Thoracic aorta (tissue), 2 donors: ENCODE results near the gene NFIX. TPM values are rescaled to one million over a fixed set of nuclear protein-coding genes. Genes with fewer than 3 reads are reported as not detected.
A peak's percentile ranks its signal among the peaks of the same experiment; 100 is the strongest.

Experiments
- ATAC-seq: fragments of 150-250 bp; one replicate; pipeline ENCODE4 v1.8.0; 2017; ENCODE audit warnings: low read depth; ENCODE audit not compliant: insufficient number of reproducible peaks, low FRiP score
- DNase-seq: peaks from one replicate; pipeline ENCODE4 v3.0.0-alpha.2; 2020; ENCODE audit warnings: low spot score
- H3K27ac ChIP-seq, 2 donors: fragments of 200-600 bp; sonication (generic); 1 replicate in 1 of 2; 2 replicates in 1 of 2; pipeline ENCODE4 v1.5.1; 2016; ENCODE audit warnings: mild to moderate bottlenecking in 2 of 2, moderate library complexity in 2 of 2
- H3K27me3 ChIP-seq: fragments of 200-600 bp; sonication (generic); replicated peaks from 2 replicates; pipeline ENCODE4 v1.6.0; 2016; ENCODE audit warnings: mild to moderate bottlenecking; ENCODE audit not compliant: insufficient read depth
- H3K36me3 ChIP-seq: fragments of 200-600 bp; sonication (generic); one replicate; pipeline ENCODE4 v1.5.1; 2016
- H3K4me1 ChIP-seq, 2 donors: fragments of 200-600 bp; sonication (generic); 1 replicate in 1 of 2; 2 replicates in 1 of 2; pipeline versions ENCODE4 v1.5.1 to v1.6.0; 2016; ENCODE audit warnings: low read depth in 2 of 2, mild to moderate bottlenecking in 1 of 2; ENCODE audit not compliant: control insufficient read depth in 1 of 2
- H3K4me3 ChIP-seq: fragments of 200-600 bp; sonication (generic); 2 replicates; pipeline ENCODE4 v1.5.1; 2016; ENCODE audit warnings: mild to moderate bottlenecking
- H3K9me3 ChIP-seq: fragments of 200-600 bp; sonication (generic); 2 replicates; pipeline ENCODE4 v1.5.1; 2016
- CTCF ChIP-seq: fragments of 200-600 bp; sonication (generic); IDR thresholded peaks from one replicate; pipeline ENCODE4 v1.5.1; 2019; ENCODE audit warnings: antibody characterized with exemption
- total RNA-seq, 2 donors: library from RNA; depleted of rRNA; stranded (reverse); fragments of >200 nt; gene quantifications; one replicate each; pipeline versions ENCODE4 v1.1.0 to v1.2.3, GENCODE V29; 2016

The NFIX gene
- total RNA-seq, 2 donors from 2014 or later = 126 to 145 TPM

DNA sequence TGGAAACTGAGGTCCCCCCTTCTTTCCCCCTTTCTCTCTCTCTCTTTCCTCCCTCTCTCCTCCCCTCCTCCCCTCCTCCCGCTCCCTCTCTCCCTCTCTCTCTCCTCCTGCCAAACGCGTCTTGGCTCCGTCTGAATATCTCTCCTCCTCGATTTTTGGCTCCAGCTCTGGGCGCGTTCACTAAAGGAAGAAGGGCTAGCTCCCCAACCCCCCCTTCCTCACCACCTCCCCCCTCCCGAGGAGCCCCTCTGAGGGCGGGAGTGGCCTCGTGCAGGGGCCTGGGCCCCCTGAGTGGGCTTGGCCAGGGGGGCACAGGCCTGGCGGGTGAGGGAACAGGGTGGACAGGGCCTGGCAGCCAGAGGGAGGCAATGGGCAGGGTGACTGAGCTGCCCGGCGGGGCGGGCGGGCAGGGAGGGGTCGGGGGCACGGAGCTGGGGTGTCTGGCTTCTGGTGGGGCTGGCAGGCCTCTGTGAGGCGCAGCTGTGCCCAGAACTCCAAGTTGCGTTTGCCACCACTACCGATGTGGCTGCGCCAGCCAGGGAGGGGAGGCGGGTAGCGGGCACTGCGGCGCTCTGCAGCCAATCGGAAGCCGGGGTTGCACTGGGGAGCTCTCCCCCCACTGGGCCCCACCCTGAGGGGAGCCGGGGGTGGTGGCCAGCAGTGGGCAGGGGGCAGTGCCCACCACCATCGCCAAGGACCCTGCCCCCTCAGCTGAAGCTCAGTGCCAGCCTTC is 7.1 kb downstream of the NFIX start:
- H3K27me3 ChIP-seq = no peaks in the 10 kb centered on the region
- H3K9me3 ChIP-seq = no peaks in the 10 kb centered on the region
- ATAC-seq (peak; percentile 46), DNase-seq (peak; percentile 43)
- H3K36me3 ChIP-seq = no peaks in the 10 kb centered on the region
- H3K27ac ChIP-seq = peak overlapping the region; percentile 97 to 99
- peak overlapping the region; percentile 73 for H3K4me3 ChIP-seq
- peaks cover 43 to 93% of the 10 kb centered on the region in 2 donors for H3K4me1 ChIP-seq
- no peak for TF ChIP-seq CTCF

DNA sequence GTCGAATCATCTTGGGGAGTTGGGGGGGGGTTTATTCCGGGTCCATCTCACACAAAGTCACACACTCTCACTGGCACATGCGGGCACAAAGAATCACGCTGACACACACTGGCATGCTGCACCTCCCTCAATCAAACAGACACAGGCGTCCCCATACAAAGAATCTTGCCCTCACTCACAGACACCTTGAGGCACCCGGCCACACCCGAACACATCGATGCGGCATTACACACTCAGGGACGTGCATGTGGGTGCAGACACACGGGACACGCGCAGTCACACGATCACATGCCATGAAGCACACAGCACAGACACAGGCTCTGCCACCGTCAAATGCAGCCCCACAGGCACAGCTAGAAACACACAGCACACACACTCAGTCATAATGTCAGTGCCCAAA is 7.8 kb downstream of the NFIX start:
- no peak for TF ChIP-seq CTCF
- peaks cover 44 to 93% of the 10 kb centered on the region in 2 donors for H3K4me1 ChIP-seq
- H3K36me3 ChIP-seq = no peaks in the 10 kb centered on the region
- no peaks in the 10 kb centered on the region for H3K27me3 ChIP-seq
- peak overlapping the region; percentile 73 for H3K4me3 ChIP-seq
- no peak for DNase-seq
- H3K27ac ChIP-seq = peak overlapping the region; percentile 97 to 99
- H3K9me3 ChIP-seq = no peaks in the 10 kb centered on the region
- no peak for ATAC-seq

DNA sequence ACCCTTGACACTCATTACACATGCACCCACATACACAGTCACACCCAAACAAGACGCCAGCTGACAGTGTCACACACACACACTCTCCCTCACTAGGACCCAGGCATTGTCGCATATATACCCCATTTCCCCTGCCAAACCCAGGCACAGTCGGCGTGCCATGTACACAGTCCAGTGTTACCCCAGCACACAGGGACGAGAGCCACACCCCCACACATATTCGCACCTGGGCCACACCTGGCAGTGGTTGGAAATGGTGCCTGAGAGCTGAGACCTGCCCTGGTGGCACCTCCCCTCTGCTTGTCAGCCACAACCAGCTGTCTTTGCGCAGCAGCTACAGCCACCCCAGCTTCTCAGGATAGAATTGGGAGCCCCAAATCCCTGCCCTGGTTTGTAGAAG is 9.0 kb downstream of the NFIX start:
- Histone ChIP-seq H3K27me3 (no peaks in the 10 kb centered on the region), H3K4me3 (no peak overlapping the region), H3K27ac (peak overlapping the region; percentile 97 to 99), H3K4me1 (peaks cover 56 to 93% of the 10 kb centered on the region in 2 donors), H3K36me3 (peaks cover 4% of the 10 kb centered on the region), H3K9me3 (no peaks in the 10 kb centered on the region)
- no peak for DNase-seq
- no peak for ATAC-seq
- no peak for TF ChIP-seq CTCF

GRCh38 chr19:13005253-13005652 is 10.0 kb downstream of the NFIX start:
- peak overlapping the region; percentile 97 to 99 for H3K27ac ChIP-seq
- no peak for DNase-seq
- no peak for ATAC-seq
- no peaks in the 10 kb centered on the region for H3K9me3 ChIP-seq
- no peak overlapping the region for H3K4me3 ChIP-seq
- peaks cover 66 to 93% of the 10 kb centered on the region in 2 donors for H3K4me1 ChIP-seq
- H3K36me3 ChIP-seq = peaks cover 4% of the 10 kb centered on the region
- TF ChIP-seq CTCF = no peak
- no peaks in the 10 kb centered on the region for H3K27me3 ChIP-seq

DNA sequence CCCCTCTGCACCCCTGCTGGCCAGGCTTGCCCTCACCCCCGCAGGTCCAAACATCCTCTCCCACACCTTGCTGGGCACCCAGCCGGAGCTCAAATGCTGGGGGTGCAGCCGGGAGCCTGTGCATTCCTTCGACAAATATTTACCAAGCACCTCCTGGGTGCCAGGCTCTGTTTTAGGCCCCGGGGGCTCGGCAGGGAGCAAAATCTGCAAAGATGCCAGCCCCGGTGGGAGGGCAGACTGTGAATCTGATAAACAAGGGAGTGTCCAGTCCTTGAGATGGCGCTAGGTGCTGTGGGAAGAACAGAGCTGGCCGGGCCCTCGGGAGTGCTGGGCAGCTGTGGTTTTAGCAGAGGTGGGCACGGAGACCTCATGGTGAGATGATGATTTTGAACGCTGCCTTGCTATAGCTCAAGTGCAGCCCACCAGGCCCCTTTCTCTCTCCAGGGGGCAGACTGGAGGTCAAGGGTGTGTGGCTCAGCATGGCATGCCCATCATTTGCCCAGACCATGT is 10.6 kb downstream of the NFIX start:
- H3K36me3 ChIP-seq = peaks cover 4% of the 10 kb centered on the region
- H3K4me1 ChIP-seq = peaks cover 68 to 93% of the 10 kb centered on the region in 2 donors
- H3K9me3 ChIP-seq = no peaks in the 10 kb centered on the region
- H3K27me3 ChIP-seq = no peaks in the 10 kb centered on the region
- H3K4me3 ChIP-seq = peak overlapping the region; percentile 62
- DNase-seq (no peak), ATAC-seq (no peak)
- peak overlapping the region; percentile 97 to 99 for H3K27ac ChIP-seq
- TF ChIP-seq CTCF = no peak
